SK-N-SH (cell line): ENCODE results near the gene C10orf88.

Experiments used
- ELF1 ChIP-seq: IDR thresholded peaks from 2 replicates; pipeline ENCODE4 v1.4.0; 2012
- EP300 ChIP-seq, 2 experiments: IDR thresholded peaks; 2 replicates each; pipeline versions ENCODE4 v1.4.0 to v1.6.1; 2012; ENCODE audit warnings: borderline replicate concordance in 1 of 2, low read depth in 1 of 2, low read length in 1 of 2
- MEF2A ChIP-seq: IDR thresholded peaks from 2 replicates; pipeline ENCODE4 v1.4.0; 2012; ENCODE audit warnings: low read depth, borderline replicate concordance
- NRF1 ChIP-seq: IDR thresholded peaks from 2 replicates; pipeline ENCODE4 v1.6.1; 2012; ENCODE audit warnings: low read depth, mild to moderate bottlenecking, low read length
- POLR2AphosphoS5 ChIP-seq: IDR thresholded peaks from 2 replicates; pipeline ENCODE4 v1.6.1; 2012; ENCODE audit warnings: low read depth, low read length
- RCOR1 ChIP-seq: fragments of 150-350 bp; IDR thresholded peaks from 2 replicates; pipeline ENCODE4 v1.6.1; 2017; ENCODE audit warnings: antibody characterized with exemption, low read length
- RXRA ChIP-seq: IDR thresholded peaks from 2 replicates; pipeline ENCODE4 v1.4.0; 2012; ENCODE audit warnings: low read depth, mild to moderate bottlenecking, borderline replicate concordance
- SMC3 ChIP-seq: IDR thresholded peaks from 2 replicates; pipeline ENCODE4 v1.6.1; 2012; ENCODE audit warnings: low read depth, low read length, improper control_type of control experiment
- TAF1 ChIP-seq: IDR thresholded peaks from 2 replicates; pipeline ENCODE4 v1.6.1; 2012; ENCODE audit warnings: low read depth, mild to moderate bottlenecking, low read length, moderate library complexity, borderline replicate concordance
- TF ChIP-seq, protein P1 (sequence below): fragments of 200-600 bp; sonication (generic); IDR thresholded peaks from 2 replicates; pipeline ENCODE4 v1.6.1; 2017; ENCODE audit warnings: antibody characterized with exemption, mild to moderate bottlenecking, moderate library complexity
- TF ChIP-seq, protein P2 (sequence below): IDR thresholded peaks from 2 replicates; pipeline ENCODE4 v1.4.0; 2012; ENCODE audit warnings: low read depth
- TF ChIP-seq, protein P3 (sequence below): IDR thresholded peaks from 2 replicates; pipeline ENCODE4 v1.6.1; 2012; ENCODE audit warnings: mild to moderate bottlenecking, low read depth, low read length, moderate library complexity

DNA sequence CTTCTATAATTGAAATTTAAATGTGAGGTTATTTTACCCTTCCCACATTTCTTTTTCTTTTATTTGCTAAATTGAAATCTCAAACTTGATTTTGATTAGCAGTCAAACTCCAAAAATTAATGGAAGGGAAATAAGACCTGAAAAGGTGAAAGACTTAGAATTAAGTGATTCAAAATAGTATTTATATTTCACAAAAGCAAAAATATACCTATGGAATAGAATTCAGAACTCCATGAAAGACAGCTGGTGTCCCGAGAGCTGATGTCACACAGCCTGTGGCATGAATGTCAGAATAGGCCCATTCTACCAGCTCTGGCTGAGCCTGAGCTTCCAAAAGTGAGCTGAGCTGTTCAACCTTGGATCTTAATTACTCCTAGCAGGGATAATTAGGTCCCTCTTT lies 43.7 kb downstream of the C10orf88 start, which contains the start of gene FAM24A:
- TF ChIP-seq POLR2AphosphoS5 (no peak), EP300 (IDR thresholded peaks at IDR 0.05; ENCODE audit: borderline replicate concordance in 1 of 2, low read depth in 1 of 2, low read length in 1 of 2) (no peak), SMC3 (no peak), TAF1 (no peak), MEF2A (no peak), ELF1 (no peak), RCOR1 (no peak), RXRA (no peak), NRF1 (no peak)
- TF ChIP-seq, protein P1, sequence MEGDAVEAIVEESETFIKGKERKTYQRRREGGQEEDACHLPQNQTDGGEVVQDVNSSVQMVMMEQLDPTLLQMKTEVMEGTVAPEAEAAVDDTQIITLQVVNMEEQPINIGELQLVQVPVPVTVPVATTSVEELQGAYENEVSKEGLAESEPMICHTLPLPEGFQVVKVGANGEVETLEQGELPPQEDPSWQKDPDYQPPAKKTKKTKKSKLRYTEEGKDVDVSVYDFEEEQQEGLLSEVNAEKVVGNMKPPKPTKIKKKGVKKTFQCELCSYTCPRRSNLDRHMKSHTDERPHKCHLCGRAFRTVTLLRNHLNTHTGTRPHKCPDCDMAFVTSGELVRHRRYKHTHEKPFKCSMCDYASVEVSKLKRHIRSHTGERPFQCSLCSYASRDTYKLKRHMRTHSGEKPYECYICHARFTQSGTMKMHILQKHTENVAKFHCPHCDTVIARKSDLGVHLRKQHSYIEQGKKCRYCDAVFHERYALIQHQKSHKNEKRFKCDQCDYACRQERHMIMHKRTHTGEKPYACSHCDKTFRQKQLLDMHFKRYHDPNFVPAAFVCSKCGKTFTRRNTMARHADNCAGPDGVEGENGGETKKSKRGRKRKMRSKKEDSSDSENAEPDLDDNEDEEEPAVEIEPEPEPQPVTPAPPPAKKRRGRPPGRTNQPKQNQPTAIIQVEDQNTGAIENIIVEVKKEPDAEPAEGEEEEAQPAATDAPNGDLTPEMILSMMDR: no peak
- TF ChIP-seq, protein P2, sequence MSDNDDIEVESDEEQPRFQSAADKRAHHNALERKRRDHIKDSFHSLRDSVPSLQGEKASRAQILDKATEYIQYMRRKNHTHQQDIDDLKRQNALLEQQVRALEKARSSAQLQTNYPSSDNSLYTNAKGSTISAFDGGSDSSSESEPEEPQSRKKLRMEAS: no peak
- TF ChIP-seq, protein P3, sequence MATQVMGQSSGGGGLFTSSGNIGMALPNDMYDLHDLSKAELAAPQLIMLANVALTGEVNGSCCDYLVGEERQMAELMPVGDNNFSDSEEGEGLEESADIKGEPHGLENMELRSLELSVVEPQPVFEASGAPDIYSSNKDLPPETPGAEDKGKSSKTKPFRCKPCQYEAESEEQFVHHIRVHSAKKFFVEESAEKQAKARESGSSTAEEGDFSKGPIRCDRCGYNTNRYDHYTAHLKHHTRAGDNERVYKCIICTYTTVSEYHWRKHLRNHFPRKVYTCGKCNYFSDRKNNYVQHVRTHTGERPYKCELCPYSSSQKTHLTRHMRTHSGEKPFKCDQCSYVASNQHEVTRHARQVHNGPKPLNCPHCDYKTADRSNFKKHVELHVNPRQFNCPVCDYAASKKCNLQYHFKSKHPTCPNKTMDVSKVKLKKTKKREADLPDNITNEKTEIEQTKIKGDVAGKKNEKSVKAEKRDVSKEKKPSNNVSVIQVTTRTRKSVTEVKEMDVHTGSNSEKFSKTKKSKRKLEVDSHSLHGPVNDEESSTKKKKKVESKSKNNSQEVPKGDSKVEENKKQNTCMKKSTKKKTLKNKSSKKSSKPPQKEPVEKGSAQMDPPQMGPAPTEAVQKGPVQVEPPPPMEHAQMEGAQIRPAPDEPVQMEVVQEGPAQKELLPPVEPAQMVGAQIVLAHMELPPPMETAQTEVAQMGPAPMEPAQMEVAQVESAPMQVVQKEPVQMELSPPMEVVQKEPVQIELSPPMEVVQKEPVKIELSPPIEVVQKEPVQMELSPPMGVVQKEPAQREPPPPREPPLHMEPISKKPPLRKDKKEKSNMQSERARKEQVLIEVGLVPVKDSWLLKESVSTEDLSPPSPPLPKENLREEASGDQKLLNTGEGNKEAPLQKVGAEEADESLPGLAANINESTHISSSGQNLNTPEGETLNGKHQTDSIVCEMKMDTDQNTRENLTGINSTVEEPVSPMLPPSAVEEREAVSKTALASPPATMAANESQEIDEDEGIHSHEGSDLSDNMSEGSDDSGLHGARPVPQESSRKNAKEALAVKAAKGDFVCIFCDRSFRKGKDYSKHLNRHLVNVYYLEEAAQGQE: no peak
